Tibial artery (tissue), 4 donors: Measurements from ENCODE around the gene DDX24.

Source experiments
- DNase-seq, 2 donors: peaks; one replicate each; pipeline ENCODE4 v3.0.0-alpha.2; 2019
- H3K27ac ChIP-seq, 2 donors: fragments of 200-600 bp; sonication (generic) in 1 of 2; 1 replicate in 1 of 2; 2 replicates in 1 of 2; pipeline ENCODE4 v1.5.1; 2018 to 2019; ENCODE audit warnings: mild to moderate bottlenecking in 1 of 2
- H3K27me3 ChIP-seq, 2 donors: fragments of 200-600 bp; sonication (generic) in 1 of 2; one replicate each; pipeline versions ENCODE4 v1.5.1 to v1.6.0; 2016 to 2019
- H3K36me3 ChIP-seq, 3 donors: fragments of 200-600 bp; sonication (generic) in 2 of 3; one replicate each; pipeline ENCODE4 v1.5.1; 2016 to 2019; ENCODE audit warnings: mild to moderate bottlenecking in 2 of 3
- H3K4me1 ChIP-seq, 4 donors: fragments of 200-600 bp; sonication (generic) in 2 of 4; 1 replicate in 3 of 4; 2 replicates in 1 of 4; pipeline ENCODE4 v1.5.1; 2016 to 2019
- H3K4me3 ChIP-seq, 2 donors: fragments of 200-600 bp; sonication (generic) in 1 of 2; 1 replicate in 1 of 2; 2 replicates in 1 of 2; pipeline ENCODE4 v1.5.1; 2018 to 2019; ENCODE audit warnings: mild to moderate bottlenecking in 2 of 2
- H3K9me3 ChIP-seq, 3 donors: fragments of 200-600 bp; sonication (generic) in 1 of 3; one replicate each; pipeline ENCODE4 v1.5.1; 2016 to 2019
- CTCF ChIP-seq, 2 experiments: fragments of 200-600 bp in 1 of 2; fragments of 450-650 bp in 1 of 2; IDR thresholded peaks; one replicate each; pipeline ENCODE4 v1.5.1; 2017 to 2019; ENCODE audit warnings: antibody characterized with exemption in 2 of 2, mild to moderate bottlenecking in 1 of 2, moderate library complexity in 1 of 2
- intact Hi-C: fragments of 100-400 bp; cut with DNase I; formaldehyde crosslinking; loops from one replicate; pipeline ENCODE4 v1.15.0; 2023; ENCODE audit warnings: low total_unique reads

DDX24 gene

GRCh38 chr14:94080621-94081385 is at the start of gene DDX24, which contains the start of gene IFI27L1:
Gene DDX24 (minus strand): TSS chr14:94081202. CDS start chr14:94079742, 1,460 bp downstream.
Gene IFI27L1 (plus strand): TSS chr14:94081310. CDS start chr14:94096938, 15,628 bp downstream.
- no peaks in the 10 kb centered on the region for H3K9me3 ChIP-seq
- peak within 1 kb of the TSS; percentile 93 to 98 for H3K27ac ChIP-seq
- H3K4me3 ChIP-seq: peak within 1 kb of the TSS; percentile 83 to 92
- intact Hi-C loops: no loop called here
- peak; percentile 96 to 98 for DNase-seq
- H3K27me3 ChIP-seq: no peaks in the 10 kb centered on the region
- H3K4me1 ChIP-seq: peaks cover 0 to 44% (median 31%) of the 10 kb centered on the region in 4 donors
- peaks cover 19 to 29% (median 19%) of the 10 kb centered on the region in 3 donors for H3K36me3 ChIP-seq
- TF ChIP-seq CTCF (IDR thresholded peaks at IDR 0.05): peak in 1 of 2 experiments; percentile 14

GRCh38 chr14:94129758-94130414 is 48.9 kb upstream of the DDX24 start:
- TF ChIP-seq CTCF (IDR thresholded peaks at IDR 0.05): no peak
- H3K4me1 ChIP-seq: peaks cover 0 to 21% (median 16%) of the 10 kb centered on the region in 4 donors
- H3K4me3 ChIP-seq: peak overlapping the region; percentile 53 to 57
- H3K36me3 ChIP-seq: peaks cover 0 to 16% (median 0%) of the 10 kb centered on the region in 3 donors
- H3K9me3 ChIP-seq: no peaks in the 10 kb centered on the region
- intact Hi-C loops: loop anchor here (10.0 kb wide), 1 partner anchor 185 kb away; no protein-coding TSS in a partner anchor
- H3K27me3 ChIP-seq: peaks cover 0 to 5% of the 10 kb centered on the region in 2 donors
- H3K27ac ChIP-seq: peak overlapping the region; percentile 75 to 78
- peak in 1 of 2 donors; percentile 54 for DNase-seq

- DNase-seq: peak; percentile 74 to 88
- peaks cover 0 to 5% of the 10 kb centered on the region in 2 donors for H3K27me3 ChIP-seq
- H3K9me3 ChIP-seq: no peaks in the 10 kb centered on the region
- H3K4me1 ChIP-seq: peaks cover 0 to 21% (median 16%) of the 10 kb centered on the region in 4 donors
- peak within 1 kb of the TSS; percentile 53 to 57 for H3K4me3 ChIP-seq
- peak within 1 kb of the TSS; percentile 75 to 78 for H3K27ac ChIP-seq
- H3K36me3 ChIP-seq: peaks cover 0 to 16% (median 0%) of the 10 kb centered on the region in 3 donors
- peak; percentile 30 to 42 for TF ChIP-seq CTCF (IDR thresholded peaks at IDR 0.05)
- intact Hi-C loops: no loop called here
These were observed 48.2 kb upstream of the DDX24 start, which contains the start of gene IFI27L2 for GRCh38 chr14:94129111-94129757. Gene IFI27L2 (minus strand): TSS chr14:94129604. CDS start chr14:94129564, 40 bp downstream.

- no peak for TF ChIP-seq CTCF (IDR thresholded peaks at IDR 0.05)
- H3K27ac ChIP-seq: peak overlapping the region in 1 of 2 donors; percentile 78
- peak overlapping the region in 1 of 2 donors; percentile 53 for H3K4me3 ChIP-seq
- H3K4me1 ChIP-seq: peaks cover 0 to 21% (median 16%) of the 10 kb centered on the region in 4 donors
- H3K9me3 ChIP-seq: no peaks in the 10 kb centered on the region
- peaks cover 0 to 16% (median 0%) of the 10 kb centered on the region in 3 donors for H3K36me3 ChIP-seq
- H3K27me3 ChIP-seq: peaks cover 0 to 5% of the 10 kb centered on the region in 2 donors
- intact Hi-C loops: no loop called here
- no peak for DNase-seq
These were observed 47.3 kb upstream of the DDX24 start for GRCh38 chr14:94128216-94128839.

- Histone ChIP-seq H3K27me3 (peaks cover 0 to 5% of the 10 kb centered on the region in 2 donors), H3K36me3 (peaks cover 0 to 16% (median 0%) of the 10 kb centered on the region in 3 donors), H3K4me3 (no peak overlapping the region), H3K4me1 (peaks cover 0 to 21% (median 16%) of the 10 kb centered on the region in 4 donors), H3K27ac (no peak overlapping the region), H3K9me3 (no peaks in the 10 kb centered on the region)
- DNase-seq: no peak
- TF ChIP-seq CTCF (IDR thresholded peaks at IDR 0.05): no peak
- intact Hi-C loops: no loop called here
These were observed 46.3 kb upstream of the DDX24 start for GRCh38 chr14:94127330-94127729.
